Panc1 (cell line): ENCODE results near the gene SKP1. TPM values are rescaled to one million over a fixed set of nuclear protein-coding genes. Genes with fewer than 3 reads are reported as not detected.

Experiments
- ATAC-seq: fragments of 200-7000 bp; cut with Tn5 transposase; 2 replicates; pipeline ENCODE4 v1.9.1; 2020; ENCODE audit warnings: mild to moderate bottlenecking, moderate library complexity
- BruUV-seq: library from RNA; stranded (reverse); fragments of 400-500 nt; replicated peaks from 2 replicates; lab custom pipeline; 2021; lab: Mats Ljungman, UMichigan
- CTCF ChIA-PET: fragments of 300-600 bp; sonication (Branson Sonifier 250); formaldehyde crosslinking; loops from one replicate; lab custom pipeline; 2022; ENCODE audit warnings: antibody characterized with exemption; lab: Charles Lee
- POLR2A ChIA-PET: fragments of 300-600 bp; sonication (Branson Sonifier 250); formaldehyde crosslinking; loops from one replicate; lab custom pipeline; 2022; ENCODE audit warnings: antibody characterized with exemption; lab: Charles Lee
- DNase-seq: peaks from one replicate; pipeline ENCODE4 v3.0.0-alpha.2; 2010; ENCODE audit warnings: low read depth, low spot score
- H3K27ac ChIP-seq: 2 replicates; pipeline ENCODE4 v1.5.1; 2011; ENCODE audit warnings: mild to moderate bottlenecking, low read length, inconsistent platforms
- H3K27me3 ChIP-seq: fragments of 200-500 bp; sonication (Bioruptor generic); 2 replicates; pipeline ENCODE4 v1.6.0; 2014; ENCODE audit warnings: low read length, inconsistent platforms; ENCODE audit not compliant: control insufficient read depth, insufficient read depth
- H3K36me3 ChIP-seq: fragments of 200-500 bp; sonication (Bioruptor generic); 2 replicates; pipeline ENCODE4 v1.5.1; 2014; ENCODE audit warnings: inconsistent platforms, mild to moderate bottlenecking, low read length, moderate library complexity; ENCODE audit not compliant: control insufficient read depth, insufficient read depth
- H3K4me1 ChIP-seq: 2 replicates; pipeline ENCODE4 v1.5.1; 2011; ENCODE audit warnings: inconsistent platforms, mild to moderate bottlenecking, low read length, moderate library complexity; ENCODE audit not compliant: control insufficient read depth, insufficient read depth
- H3K4me3 ChIP-seq, 2 experiments: 2 replicates each; pipeline ENCODE4 v1.5.1; 2011 to 2012; ENCODE audit warnings: low read depth in 2 of 2, low read length in 2 of 2, mild to moderate bottlenecking in 2 of 2, inconsistent platforms in 1 of 2, moderate library complexity in 1 of 2
- H3K9me3 ChIP-seq: fragments of 200-500 bp; sonication (Bioruptor generic); 2 replicates; pipeline ENCODE4 v1.5.1; 2014; ENCODE audit warnings: low read depth, mild to moderate bottlenecking, inconsistent platforms, low read length, moderate library complexity; ENCODE audit not compliant: control insufficient read depth, insufficient read depth
- POLR2AphosphoS5 ChIP-seq: IDR thresholded peaks from 2 replicates; pipeline ENCODE4 v1.6.1; 2012; ENCODE audit warnings: mild to moderate bottlenecking, low read depth, low read length, moderate library complexity
- REST ChIP-seq, 2 experiments: IDR thresholded peaks; 2 replicates each; pipeline ENCODE4 v1.6.1; 2011 to 2012; ENCODE audit warnings: low read depth in 2 of 2, control low read depth in 1 of 2, low read length in 1 of 2, mild to moderate bottlenecking in 1 of 2, moderate library complexity in 1 of 2; ENCODE audit not compliant: insufficient read depth in 1 of 2
- SIN3A ChIP-seq: IDR thresholded peaks from 2 replicates; pipeline ENCODE4 v1.6.1; 2012; ENCODE audit warnings: low read depth, mild to moderate bottlenecking, low read length, moderate library complexity, borderline replicate concordance; ENCODE audit not compliant: insufficient read depth
- TCF7L2 ChIP-seq: IDR thresholded peaks from 2 replicates; pipeline ENCODE4 v1.6.1; 2011; ENCODE audit warnings: mild to moderate bottlenecking, low read depth, low read length, inconsistent platforms
- in situ Hi-C: cut with HindIII; loops from 2 replicates; pipeline ENCODE4 v1.10.0; 2016; ENCODE audit warnings: low sequenced_read_pairs, low pct_unique_long_range_greater_than_20kb
- intact Hi-C: fragments of 100-400 bp; cut with micrococcal nuclease; formaldehyde crosslinking; loops from one replicate; pipeline ENCODE4 v1.10.0; 2022; ENCODE audit not compliant: unreplicated experiment
- total RNA-seq: library from RNA; stranded (reverse); gene quantifications from one replicate; pipeline ENCODE4 v1.2.1, GENCODE V29; 2021; ENCODE audit not compliant: unreplicated experiment
- TF ChIP-seq, protein P1 (sequence below): fragments of 450-650 bp; IDR thresholded peaks from 2 replicates; pipeline ENCODE4 v1.5.1; 2017; ENCODE audit warnings: mild to moderate bottlenecking

The SKP1 gene
- total RNA-seq, 1 experiment from 2014 or later, result 301 TPM

DNA sequence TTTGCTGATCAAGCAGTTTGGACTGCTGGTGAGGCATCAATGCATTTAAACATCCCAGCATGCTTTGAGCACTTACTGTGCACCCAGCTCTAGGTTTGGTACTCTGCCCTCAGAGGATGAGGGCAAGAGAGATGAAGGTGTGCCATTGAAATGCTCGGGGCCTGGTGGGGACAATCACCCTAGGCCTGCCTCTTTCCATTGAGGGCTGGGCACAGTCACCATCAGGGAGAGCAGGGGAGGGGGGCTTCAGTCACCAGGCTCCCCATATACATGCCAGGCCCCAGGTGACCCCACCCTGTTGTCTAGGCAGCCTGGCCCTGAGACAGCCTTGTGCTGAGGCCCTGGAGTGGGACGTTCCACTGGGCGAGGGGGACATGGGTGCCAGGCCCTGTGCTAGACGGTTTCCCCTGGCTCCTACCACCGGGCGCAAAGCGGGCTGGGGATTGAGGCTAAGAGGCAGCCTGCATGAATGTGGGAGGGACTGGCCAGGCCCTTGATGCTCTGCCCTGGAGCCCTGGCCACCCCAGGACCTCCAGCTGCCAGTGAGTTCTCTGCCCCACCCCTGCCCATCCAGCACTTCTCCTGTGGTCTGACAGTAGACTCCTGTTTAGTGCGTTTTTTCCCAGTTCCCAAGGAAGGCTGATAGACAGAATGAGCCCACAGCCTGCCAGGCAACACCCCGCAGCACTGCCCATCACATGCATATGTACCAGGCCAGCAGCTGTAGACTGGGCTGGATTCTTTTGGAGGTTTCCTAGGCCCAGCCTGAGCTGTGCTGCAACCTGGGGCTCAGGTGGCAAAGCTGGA is 43.4 kb downstream of the SKP1 start:
- no peaks in the 10 kb centered on the region for H3K9me3 ChIP-seq
- no peaks in the 10 kb centered on the region for H3K27me3 ChIP-seq
- no peak for DNase-seq
- intact Hi-C loops, result no loop called here
- H3K4me3 ChIP-seq, result no peak overlapping the region
- no TSS peak for BruUV-seq
- TF ChIP-seq REST (IDR thresholded peaks at IDR 0.05; ENCODE audit: insufficient read depth in 1 of 2, low read depth in 2 of 2, low read length in 1 of 2), result no peak
- TF ChIP-seq, protein P1, sequence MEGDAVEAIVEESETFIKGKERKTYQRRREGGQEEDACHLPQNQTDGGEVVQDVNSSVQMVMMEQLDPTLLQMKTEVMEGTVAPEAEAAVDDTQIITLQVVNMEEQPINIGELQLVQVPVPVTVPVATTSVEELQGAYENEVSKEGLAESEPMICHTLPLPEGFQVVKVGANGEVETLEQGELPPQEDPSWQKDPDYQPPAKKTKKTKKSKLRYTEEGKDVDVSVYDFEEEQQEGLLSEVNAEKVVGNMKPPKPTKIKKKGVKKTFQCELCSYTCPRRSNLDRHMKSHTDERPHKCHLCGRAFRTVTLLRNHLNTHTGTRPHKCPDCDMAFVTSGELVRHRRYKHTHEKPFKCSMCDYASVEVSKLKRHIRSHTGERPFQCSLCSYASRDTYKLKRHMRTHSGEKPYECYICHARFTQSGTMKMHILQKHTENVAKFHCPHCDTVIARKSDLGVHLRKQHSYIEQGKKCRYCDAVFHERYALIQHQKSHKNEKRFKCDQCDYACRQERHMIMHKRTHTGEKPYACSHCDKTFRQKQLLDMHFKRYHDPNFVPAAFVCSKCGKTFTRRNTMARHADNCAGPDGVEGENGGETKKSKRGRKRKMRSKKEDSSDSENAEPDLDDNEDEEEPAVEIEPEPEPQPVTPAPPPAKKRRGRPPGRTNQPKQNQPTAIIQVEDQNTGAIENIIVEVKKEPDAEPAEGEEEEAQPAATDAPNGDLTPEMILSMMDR, result no peak
- no peak for TF ChIP-seq SIN3A
- TF ChIP-seq POLR2AphosphoS5, result no peak
- no peak for TF ChIP-seq TCF7L2
- no peaks in the 10 kb centered on the region for H3K36me3 ChIP-seq
- ChIA-PET POLR2A (interaction anchor here (0.5 kb wide), 1 partner anchor 209 kb away, joined by 10 read pairs; no protein-coding TSS in a partner anchor), CTCF (no interaction called here)
- H3K4me1 ChIP-seq, result peaks cover 17% of the 10 kb centered on the region
- H3K27ac ChIP-seq, result no peak overlapping the region
- ATAC-seq, result peak; percentile 2; the same call in 1 of the 2 replicates
- in situ Hi-C loops, result no loop called here

- POLR2A ChIA-PET, result no interaction called here
- CTCF ChIA-PET, result no interaction called here
- intact Hi-C loops, result no loop called here
These were observed 44.2 kb downstream of the SKP1 start for GRCh38 chr5:134132372-134133187.

More at GRCh38 chr5:134132372-134133187, 44.2 kb downstream of the SKP1 start:
- peaks cover 19% of the 10 kb centered on the region for H3K4me1 ChIP-seq
- TF ChIP-seq TCF7L2 (no peak), REST (IDR thresholded peaks at IDR 0.05; ENCODE audit: insufficient read depth in 1 of 2, low read depth in 2 of 2, low read length in 1 of 2) (no peak), POLR2AphosphoS5 (no peak; the same call in 1 of the 2 replicates)
- H3K9me3 ChIP-seq, result no peaks in the 10 kb centered on the region
- H3K4me3 ChIP-seq, result no peak overlapping the region
- H3K27me3 ChIP-seq, result no peaks in the 10 kb centered on the region
- in situ Hi-C loops, result no loop called here
- no TSS peak for BruUV-seq
- H3K27ac ChIP-seq, result no peak overlapping the region
- no peaks in the 10 kb centered on the region for H3K36me3 ChIP-seq
- ATAC-seq (no peak), DNase-seq (no peak)
